AG09319 (cell line): Measurements from ENCODE around the gene NADK.
"Not testable (repeated sequence)": the region's sequence is repeated elsewhere in the genome, so short reads cannot be mapped to it uniquely, and the experiment has no call there.

Experiments used
- DNase-seq: peaks from one replicate; pipeline ENCODE4 v3.0.0-alpha.2; 2010; ENCODE audit warnings: low read depth; ENCODE audit errors: extremely low read depth
- CTCF ChIP-seq: IDR thresholded peaks from 2 replicates; pipeline ENCODE4 v1.5.1; 2011; ENCODE audit warnings: low read depth, mild to moderate bottlenecking, inconsistent platforms, low read length, moderate library complexity

The NADK gene

GRCh38 chr1:1753607-1754005, 24.7 kb downstream of the NADK start:
- no peak for TF ChIP-seq CTCF
- DNase-seq, result no peak

- no peak for DNase-seq
Measured at GRCh38 chr1:1752636-1753606, 25.3 kb downstream of the NADK start.

GRCh38 chr1:1752190-1752589, 26.1 kb downstream of the NADK start:
- no peak for DNase-seq
- no peak for TF ChIP-seq CTCF

More at GRCh38 chr1:1752636-1753606, 25.3 kb downstream of the NADK start:
- no peak for TF ChIP-seq CTCF

- DNase-seq, result not testable (repeated sequence)
Measured at GRCh38 chr1:1749941-1750340, 28.3 kb downstream of the NADK start.

- no peak for TF ChIP-seq CTCF
- DNase-seq, result no peak
Measured at GRCh38 chr1:1748686-1749321, 29.5 kb downstream of the NADK start.

- DNase-seq, result not testable (repeated sequence)
Measured at GRCh38 chr1:1746566-1746909, 31.7 kb downstream of the NADK start.

- peak; percentile 75 for DNase-seq
Measured at GRCh38 chr1:1745651-1746565, 32.4 kb downstream of the NADK start.

GRCh38 chr1:1742529-1742928, 35.7 kb downstream of the NADK start:
- DNase-seq, result not testable (repeated sequence)

GRCh38 chr1:1741013-1741412, 37.3 kb downstream of the NADK start:
- DNase-seq, result peak; percentile 95

GRCh38 chr1:1738799-1739337, 39.4 kb downstream of the NADK start:
- not testable (repeated sequence) for DNase-seq

GRCh38 chr1:1737675-1738590, 40.3 kb downstream of the NADK start:
- not testable (repeated sequence) for DNase-seq
